Measurements from ENCODE around the gene ZSWIM4. TPM values are rescaled to one million over a fixed set of nuclear protein-coding genes. Genes with fewer than 3 reads are reported as not detected.

ZSWIM4 gene
- total RNA-seq, 2 donors from 2014 or later = 3.4 to 7.3 TPM

GRCh38 chr19:13860679-13861391, 65.6 kb downstream of the ZSWIM4 start:
- intact Hi-C loops (cut with DNase I) = loop anchor here (5.0 to 10.0 kb wide), 3 partner anchors 74 to 586 kb away; no protein-coding TSS in a partner anchor
- ATAC-seq (no peak), DNase-seq (no peak)

DNA sequence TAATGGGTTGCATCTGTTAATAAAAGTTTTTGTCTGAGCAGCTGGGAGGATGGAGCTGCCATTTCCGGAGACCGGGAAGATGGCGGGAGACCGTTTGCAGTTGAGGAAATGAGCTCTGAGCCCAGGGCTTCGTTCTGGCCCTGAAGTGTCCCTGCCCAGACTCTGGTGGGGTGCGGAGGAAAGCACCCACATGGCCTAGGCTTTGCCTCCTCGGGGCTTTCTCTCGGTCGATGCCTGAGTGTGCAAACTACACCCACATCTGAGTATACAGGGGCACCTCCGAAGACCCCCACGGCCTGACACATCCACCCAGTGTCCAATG, 66.1 kb downstream of the ZSWIM4 start:
- no peak for DNase-seq
- intact Hi-C loops (cut with DNase I) = loop anchor here (5.0 to 10.0 kb wide), 3 partner anchors 74 to 587 kb away; no protein-coding TSS in a partner anchor
- ATAC-seq = peak; percentile 2 to 8

DNA sequence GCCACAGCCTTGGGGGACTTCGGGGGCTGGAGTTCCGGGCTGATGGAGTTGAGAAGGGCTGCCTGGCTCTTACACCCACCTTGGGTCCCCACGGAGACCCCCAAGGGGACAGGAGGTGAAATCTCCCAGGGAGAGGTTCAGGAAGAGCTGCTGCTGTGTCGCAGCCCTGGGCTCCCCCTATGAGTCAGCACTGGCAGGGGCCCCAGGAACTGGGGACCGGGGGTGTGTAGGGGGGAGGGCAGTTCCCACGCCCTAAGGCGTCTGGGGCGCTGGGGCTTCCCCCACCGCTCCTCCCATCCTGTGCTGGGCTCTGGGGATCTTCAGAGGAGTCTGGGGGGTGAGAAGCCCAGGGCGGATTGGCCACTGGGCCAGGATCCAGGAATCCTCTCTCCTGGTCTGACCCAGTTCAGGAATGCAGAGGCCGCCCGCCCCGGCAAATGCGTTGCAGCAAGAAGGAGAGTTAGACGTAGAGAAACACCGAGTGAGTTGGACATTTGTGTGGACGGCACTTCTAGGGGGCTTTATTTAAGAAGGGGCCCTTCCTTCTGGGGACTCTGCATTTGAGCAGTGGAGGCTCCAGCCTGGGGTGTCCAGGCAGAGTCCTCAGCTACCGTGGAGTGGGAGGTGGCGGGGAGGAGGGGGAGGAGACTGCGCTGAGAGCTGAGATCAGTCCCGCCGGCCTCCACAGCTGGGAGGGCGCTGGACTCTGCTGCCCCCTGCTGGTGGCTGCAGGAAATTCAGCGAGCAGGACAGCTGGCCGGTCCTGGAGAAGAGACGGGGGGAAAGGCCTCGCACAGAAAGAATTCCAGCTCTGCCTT, 66.7 kb downstream of the ZSWIM4 start:
- ATAC-seq (peak; percentile 92 to 94), DNase-seq (peak; percentile 94)
- intact Hi-C loops (cut with DNase I) = loop anchor here (2.0 to 10.0 kb wide), 5 partner anchors 57 to 587 kb away; no protein-coding TSS in a partner anchor

- no peak for DNase-seq
- intact Hi-C loops (cut with DNase I) = loop anchor here (5.0 to 10.0 kb wide), 3 partner anchors 77 to 589 kb away; no protein-coding TSS in a partner anchor
- no peak for ATAC-seq
These were observed 68.9 kb downstream of the ZSWIM4 start for GRCh38 chr19:13864046-13864666.

DNA sequence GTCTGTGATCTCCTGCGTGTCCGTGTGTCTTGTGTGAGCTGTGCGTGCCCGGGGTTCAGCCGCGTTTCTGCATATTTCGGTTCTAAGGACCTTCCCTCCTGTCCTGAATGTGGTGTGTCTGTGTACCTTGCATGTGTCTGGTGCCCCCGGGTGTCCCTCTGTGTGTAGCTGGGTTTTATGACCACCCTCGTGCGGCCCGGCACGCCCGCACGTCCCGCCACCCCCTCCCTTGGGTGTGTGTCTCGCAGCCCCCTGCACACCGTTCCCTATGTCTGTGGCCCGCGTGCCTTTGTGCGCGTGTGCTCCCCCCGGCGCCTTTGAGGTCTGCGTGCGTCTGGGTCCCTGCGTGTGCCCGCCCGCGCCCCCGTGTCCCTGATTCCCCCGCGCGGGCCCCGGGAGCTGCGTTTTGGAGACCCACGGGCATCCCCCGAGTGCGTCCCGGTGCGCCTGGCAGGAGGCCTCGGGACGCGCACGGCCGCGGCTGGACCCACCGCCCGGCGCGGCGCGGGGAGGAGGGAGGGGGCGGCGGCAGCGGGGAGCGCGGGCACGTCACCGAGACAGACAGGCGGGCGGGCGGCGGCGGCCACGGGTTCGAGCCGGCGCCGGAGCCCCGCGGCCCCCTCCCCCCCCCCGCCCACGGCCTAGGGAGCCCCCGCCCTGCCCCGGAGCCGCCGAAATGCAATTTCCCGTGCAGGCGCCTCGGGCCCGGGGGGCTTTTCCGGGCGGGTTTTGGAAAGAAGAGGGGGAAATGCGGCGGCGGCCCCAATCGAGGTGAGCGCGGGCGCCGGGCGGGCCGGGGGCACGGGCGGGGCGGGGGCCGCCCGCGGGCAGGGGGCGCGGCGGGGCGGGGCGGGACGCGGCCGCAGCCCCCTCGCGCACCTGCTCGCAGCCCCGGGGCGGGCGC, 69.7 kb downstream of the ZSWIM4 start:
- no peak for DNase-seq
- ATAC-seq = no peak
- intact Hi-C loops (cut with DNase I) = loop anchor here (5.0 to 10.0 kb wide), 3 partner anchors 78 to 590 kb away; no protein-coding TSS in a partner anchor

DNA sequence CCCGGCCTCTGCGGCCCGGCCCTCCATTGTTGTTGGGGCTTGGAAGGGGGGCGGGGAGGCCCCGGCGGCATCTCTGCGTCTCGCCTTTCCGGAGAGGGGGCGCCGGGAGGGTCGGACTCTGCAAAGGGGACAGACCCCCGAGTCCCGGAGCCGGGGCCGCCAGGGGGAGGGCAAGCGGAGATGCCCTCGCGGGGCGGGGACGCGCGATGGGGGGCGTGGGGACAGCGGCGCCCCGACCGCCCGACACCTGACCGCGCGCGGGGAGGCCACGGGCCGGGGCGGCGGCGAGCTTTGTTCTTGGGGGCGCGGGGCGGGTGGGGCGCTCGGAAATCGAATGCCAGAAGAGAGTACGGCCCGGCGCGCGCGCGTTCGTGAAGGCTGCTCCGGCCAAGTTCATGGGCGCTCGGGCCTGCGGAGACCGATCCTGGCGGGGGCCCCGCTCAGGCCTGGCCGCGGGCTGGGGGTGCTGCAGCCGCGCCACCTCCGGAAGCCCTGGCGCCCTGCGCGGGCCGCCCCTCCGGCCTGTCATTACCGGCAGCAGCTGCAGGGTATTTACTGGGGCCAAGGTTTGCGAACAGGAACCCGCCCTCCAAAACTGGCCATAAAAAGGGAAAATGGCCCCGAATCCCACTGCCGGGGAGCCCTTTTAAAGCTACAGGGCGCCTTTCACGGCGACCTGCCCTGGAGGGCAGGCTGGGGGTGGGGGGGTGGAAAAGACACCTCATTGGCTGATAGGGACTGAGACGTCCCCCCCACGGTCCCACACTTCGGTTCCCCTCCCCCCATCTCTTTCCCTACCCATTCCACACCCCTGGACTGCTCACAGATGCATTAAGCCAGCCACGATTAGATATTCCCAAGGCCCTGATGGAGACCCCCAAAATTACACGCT, 70.6 kb downstream of the ZSWIM4 start:
- DNase-seq = no peak
- intact Hi-C loops (cut with DNase I) = loop anchor here (10.0 kb wide), 2 partner anchors 271 to 591 kb away; no protein-coding TSS in a partner anchor
- ATAC-seq = peak in 1 of 2 donors; percentile 12

GRCh38 chr19:13866463-13867046, 71.3 kb downstream of the ZSWIM4 start:
- DNase-seq (no peak), ATAC-seq (no peak)
- intact Hi-C loops (cut with DNase I) = loop anchor here (10.0 kb wide), 2 partner anchors 272 to 592 kb away; no protein-coding TSS in a partner anchor

DNA sequence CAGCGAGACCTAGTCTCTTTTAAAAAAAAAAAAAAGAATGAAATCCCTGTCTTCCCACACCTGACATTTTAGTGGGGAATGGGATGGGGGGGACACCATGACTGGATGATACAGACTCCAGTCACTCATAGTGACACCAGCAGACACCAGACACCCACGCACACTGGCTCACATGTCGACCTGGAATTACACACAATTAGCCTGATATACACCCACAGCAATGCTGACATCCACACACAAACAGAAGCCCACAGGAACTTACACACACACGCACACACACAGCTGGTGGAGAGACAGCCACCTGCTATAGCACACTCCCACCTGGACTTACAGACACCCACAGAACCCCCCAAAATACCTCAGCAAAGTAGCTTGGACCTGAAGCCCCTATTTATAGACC, 73.4 kb downstream of the ZSWIM4 start:
- ATAC-seq (no peak), DNase-seq (no peak)
- intact Hi-C loops (cut with DNase I) = loop anchor here (10.0 kb wide), 2 partner anchors 274 to 594 kb away; no protein-coding TSS in a partner anchor

DNA sequence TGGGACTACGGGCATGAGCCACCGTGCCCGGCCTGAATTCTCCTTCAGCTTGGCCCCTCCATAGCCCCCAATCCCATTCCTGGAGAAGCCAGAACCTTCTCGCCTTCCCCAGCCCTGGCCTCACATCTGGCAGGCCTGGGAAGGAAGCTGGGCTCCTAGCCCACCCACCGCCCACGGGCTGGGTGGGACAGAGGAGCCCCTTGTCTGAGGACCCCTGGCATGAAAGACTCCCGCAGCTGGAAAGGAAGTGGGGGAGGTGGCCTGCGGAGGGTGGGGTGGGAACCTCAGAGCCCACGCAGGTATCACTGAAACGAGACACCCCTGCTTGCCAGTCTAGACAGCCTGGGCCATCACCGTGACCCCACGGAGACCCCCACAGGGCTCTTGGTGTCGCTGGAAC, 74.0 kb downstream of the ZSWIM4 start:
- intact Hi-C loops (cut with DNase I) = loop anchor here (10.0 kb wide), 2 partner anchors 274 to 594 kb away; no protein-coding TSS in a partner anchor
- no peak for ATAC-seq
- no peak for DNase-seq

- no peak for ATAC-seq
- DNase-seq = no peak
- intact Hi-C loops (cut with DNase I) = no loop called here
These were observed 75.6 kb downstream of the ZSWIM4 start for GRCh38 chr19:13870873-13871272.

DNA sequence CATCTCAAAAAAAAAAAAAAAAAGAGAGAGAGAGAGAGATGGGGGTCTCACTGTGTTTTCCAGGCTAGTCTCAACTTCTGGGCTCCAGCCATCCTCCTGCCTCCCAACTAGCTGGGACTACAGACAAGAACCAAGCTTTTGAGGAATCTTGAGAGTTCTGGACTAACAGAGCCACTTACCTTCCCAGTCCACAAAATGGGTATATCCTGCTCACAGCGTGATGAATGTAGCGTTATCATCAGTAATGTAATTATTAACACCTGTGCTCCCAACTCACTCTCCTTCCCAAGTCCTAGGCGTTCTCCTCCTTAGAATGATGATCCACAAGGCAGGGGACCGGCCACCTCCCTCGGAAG, 77.1 kb downstream of the ZSWIM4 start:
- DNase-seq (no peak), ATAC-seq (no peak)
- intact Hi-C loops (cut with DNase I) = no loop called here

DNA sequence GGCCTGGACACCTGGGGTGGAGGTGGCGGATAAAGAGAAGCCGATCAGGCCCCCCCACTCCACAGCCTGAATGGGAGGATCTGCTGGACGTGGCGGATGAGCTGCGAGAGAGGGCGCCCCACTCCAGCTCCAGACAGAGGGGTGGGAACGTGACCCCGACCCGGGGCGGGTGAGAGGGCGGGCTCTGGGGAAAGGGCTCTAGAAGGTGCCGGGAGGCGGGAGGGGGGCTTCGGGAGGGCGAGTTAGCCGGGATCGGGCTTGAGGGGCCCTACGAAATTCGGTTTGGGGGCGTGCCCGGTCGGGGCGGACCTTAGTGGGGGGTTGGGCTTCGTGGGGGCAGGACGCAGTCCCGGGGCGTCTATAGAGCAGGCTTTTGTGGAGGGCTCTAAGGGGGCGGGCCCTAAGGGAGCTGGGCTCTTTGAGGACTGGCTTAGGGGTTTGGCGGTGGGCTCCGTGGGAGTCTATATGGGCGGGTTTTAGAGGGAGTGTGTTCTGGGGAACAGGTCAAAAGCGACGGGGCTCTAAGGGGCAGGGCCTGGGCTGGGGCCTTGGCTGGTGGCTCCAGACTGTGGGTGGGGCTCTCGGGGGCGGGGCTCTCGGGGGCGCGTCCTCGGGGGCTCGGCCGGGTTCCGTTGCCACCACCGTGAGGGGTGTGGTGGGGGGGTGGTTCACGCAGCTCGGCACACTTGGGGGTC, 77.6 kb downstream of the ZSWIM4 start:
- peak; percentile 74 for ATAC-seq
- peak; percentile 53 for DNase-seq
- intact Hi-C loops (cut with DNase I) = no loop called here

DNA sequence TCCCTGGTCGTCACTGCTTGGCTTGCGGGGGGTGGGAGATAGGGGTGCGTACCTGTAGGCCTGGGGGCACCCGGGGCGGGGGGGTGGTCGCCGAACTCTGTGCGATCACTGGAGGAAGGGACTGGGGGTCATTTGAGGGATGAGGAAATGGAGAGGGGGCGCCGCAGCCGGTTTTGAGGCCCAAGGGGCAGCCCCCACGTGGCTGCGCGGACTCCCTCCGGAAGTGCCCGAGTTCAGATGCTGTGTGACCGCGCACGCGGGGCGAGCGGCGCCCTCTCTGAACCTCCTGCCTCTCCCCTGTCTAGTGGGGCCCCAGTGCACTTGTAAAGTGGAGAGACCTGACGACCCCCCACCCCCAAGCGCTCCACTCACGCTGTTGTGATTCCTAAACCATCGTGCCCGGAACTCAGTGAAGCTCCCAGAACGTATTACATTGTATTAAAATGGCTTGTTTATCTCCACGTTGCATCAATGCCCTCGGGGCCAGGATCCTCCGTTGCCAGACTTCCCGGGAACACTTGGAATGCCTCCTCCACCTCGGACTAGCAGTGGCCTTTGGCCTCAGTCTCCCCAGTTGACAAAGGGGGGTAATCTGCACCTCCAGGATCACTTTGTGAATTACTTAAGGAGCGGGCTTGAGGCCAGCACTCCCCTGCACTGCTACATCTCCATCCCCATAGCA, 78.7 kb downstream of the ZSWIM4 start:
- DNase-seq (no peak), ATAC-seq (no peak)

GRCh38 chr19:13875824-13876223, 80.6 kb downstream of the ZSWIM4 start:
- DNase-seq (no peak), ATAC-seq (no peak)
- intact Hi-C loops (cut with DNase I) = no loop called here

More for the DNA sequence above, 78.7 kb downstream of the ZSWIM4 start:
- intact Hi-C loops (cut with DNase I) = no loop called here

GRCh38 chr19:13876834-13877233, 81.6 kb downstream of the ZSWIM4 start, which contains the start of gene NANOS3:
NANOS3 (plus strand) TSS chr19:13877134; CDS start chr19:13877249, 115 bp downstream.
- ATAC-seq = no peak
- no peak for DNase-seq
- intact Hi-C loops (cut with DNase I) = no loop called here

GRCh38 chr19:13877303-13877702, 82.1 kb downstream of the ZSWIM4 start:
- no peak for DNase-seq
- ATAC-seq = no peak
- intact Hi-C loops (cut with DNase I) = no loop called here

Measured in left cardiac atrium (tissue), 4 donors.